GM19240 (cell line): Measurements from ENCODE around the gene CHST11.

Experiments used
- DNase-seq: peaks from one replicate; pipeline ENCODE4 v3.0.0; 2011; ENCODE audit warnings: low spot score; ENCODE audit not compliant: insufficient read length

Gene CHST11

DNA sequence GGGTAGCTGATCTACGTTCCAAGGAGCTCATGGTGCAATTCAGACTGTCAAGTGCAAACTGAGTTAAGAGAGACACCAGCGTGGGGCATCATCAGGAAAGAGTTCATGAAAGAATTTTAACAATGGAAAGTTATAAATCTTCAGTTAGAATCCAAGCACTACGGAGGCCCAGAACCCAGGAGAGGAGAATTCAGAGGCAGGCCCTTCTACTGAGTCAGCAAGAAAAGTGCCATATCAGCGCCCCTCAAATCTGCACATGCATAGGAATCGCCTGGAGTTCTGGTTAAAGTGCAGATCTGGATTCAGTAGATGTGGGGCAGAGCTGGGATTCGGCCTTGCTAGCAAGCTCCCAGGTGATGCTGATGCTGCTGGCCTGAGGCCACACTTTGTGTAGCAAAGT is 45.9 kb downstream of the CHST11 start:
- DNase-seq: no peak

DNA sequence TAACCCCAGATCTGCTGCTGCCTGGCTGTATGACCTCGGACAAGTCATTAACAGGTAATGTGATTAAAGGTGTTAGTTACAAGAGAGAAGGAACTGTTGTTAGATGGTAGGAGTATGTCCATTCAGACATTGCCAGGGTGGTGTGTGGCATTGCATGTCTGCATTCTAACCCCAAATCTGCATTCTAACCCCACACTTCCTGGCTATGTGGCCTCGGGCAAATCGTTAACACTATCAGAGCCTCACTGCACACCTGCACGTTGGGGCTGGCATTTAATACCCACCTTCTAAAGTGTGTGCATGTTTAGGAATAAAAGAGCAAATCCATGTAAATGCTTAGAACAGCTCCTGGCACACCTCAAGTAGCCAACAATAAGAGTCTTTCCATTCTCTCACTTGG is 46.4 kb downstream of the CHST11 start:
- DNase-seq: no peak

DNA sequence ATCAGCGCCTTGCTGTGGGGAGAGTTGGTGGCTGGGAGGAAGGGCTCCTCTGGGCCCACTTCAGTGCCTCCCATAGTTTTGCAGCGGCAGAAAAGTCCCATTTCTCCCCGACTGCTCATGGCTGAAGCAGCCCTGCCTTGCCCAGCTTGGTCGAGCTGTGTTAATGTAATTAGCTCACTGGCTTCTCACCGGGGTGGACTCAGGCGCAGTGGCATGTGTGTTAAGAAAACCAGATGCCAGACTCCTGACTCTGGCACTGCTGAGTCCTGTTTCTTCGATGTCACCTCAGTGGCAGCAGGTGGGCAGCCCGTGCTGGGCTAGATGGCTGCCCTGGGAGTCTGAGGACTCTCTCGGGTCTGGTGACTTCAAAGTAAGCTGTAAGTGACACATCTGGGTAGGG is 47.4 kb downstream of the CHST11 start:
- DNase-seq: no peak

DNA sequence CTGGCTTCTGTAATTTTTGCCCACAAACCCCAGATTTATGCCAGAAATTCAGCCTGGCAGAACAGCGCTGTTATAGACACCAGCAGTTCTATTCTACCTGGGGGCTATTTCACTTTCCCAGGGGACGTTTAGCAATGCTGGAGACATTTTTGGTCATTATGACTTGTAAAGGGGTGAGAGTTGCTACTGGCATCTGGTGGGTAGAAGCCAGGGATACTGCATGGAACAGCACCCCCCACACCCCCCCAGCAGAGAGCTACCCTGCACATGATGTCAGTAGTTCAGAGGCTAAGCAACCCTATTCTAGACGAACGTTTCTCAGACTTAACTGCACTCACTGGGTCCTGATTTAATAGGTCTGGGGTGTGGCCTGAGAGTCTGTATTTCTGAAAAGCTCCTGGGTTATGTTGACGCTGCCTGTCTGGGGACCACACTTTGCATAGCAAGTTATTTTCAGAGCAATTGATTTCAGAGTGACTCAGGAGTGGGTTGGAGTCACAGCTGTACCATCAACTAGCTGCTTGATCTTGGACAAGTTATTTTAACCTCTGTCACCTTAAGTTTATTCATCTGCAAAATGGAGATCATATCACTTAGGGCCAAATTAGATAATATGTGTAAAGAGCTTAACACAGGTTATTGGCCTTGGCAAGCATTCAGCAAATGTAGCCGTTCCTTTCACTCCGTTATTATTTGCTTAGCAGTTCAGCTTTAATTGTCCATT is 48.5 kb downstream of the CHST11 start:
- peak; percentile 65 for DNase-seq

DNA sequence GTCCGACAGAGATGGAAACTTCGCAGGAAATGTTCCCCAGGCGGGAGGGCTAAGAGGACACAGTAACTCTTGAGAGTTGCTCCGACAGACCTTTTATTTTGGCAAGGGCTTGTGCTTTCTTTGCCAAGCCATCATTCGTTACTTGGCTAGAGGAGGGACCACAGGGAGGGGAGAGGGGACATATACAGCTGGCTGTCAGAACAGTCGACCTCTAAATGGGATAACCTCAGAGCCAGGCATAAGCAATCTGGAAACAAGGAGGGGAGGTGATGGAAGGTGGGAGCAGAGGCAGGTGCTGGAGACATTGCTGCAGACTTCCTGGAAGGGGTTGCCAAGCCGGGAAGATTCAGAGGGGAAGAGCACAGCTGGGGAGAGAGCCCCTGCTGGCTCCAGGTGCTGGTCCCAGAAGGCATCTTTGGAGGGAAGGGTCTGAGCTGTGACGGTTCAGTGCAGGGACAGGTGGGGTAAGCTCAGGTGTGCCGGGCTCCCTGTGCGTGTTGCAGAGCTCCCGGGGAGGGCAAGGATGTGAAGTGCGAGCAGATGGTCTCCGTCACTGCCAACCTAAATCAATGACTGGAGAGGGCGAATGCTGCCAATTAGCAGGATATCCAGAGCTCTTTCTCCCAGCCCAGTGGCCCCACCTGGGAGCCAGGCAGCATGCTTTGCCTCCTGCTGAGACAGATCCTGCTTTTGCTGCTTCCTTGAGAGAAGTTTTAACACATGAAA is 50.1 kb downstream of the CHST11 start:
- DNase-seq: no peak

DNA sequence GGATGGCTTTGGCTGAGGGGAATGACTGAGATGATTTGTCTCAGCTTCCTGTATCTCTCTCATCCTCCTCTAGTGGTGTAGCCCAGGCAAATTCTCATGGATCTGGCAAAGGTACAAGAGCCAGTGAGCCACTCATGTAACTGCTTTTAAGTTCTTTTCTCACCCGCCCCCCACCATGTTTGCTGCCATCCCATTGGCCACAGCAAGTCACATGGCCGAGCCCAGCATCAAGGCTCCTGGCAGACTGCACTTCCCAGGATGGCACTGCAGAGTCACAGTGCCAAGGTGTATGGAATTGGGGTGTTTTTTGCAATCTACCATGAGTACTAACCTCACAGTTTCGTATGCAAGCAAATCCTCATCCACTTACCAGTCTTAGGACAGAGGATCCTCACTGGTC is 50.9 kb downstream of the CHST11 start:
- DNase-seq: no peak

DNA sequence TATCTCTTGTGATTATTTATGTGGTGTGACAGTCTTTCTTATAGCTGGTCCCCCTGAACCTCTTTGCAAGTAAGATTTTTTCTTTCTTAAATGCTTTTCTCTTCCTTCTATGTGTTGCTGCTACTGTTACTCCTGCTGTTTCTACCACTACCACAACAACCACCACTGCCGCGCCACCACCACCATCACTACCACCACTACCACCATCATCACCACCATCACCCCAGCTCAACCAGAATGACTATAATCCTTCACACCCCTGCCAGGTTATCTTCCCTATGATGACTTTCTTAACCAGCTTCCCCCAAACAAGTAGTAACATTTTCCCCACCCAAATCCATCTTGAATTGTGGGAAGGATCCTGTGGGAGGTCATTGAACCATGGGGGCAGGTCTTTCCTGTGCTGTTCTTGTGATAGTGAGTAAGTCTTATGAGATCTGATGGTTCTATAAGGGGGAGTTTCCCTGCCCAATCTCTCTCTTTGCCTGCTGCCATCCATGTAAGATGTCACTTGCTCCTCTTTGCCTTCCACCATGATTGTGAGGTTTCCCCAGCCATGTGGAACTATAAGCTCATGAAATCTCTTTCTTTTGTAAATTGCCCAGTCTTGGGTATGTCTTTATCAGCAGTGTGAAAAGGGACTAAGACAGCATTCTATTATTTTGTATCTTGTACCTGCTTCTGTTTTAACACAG is 52.2 kb downstream of the CHST11 start:
- DNase-seq: no peak

DNA sequence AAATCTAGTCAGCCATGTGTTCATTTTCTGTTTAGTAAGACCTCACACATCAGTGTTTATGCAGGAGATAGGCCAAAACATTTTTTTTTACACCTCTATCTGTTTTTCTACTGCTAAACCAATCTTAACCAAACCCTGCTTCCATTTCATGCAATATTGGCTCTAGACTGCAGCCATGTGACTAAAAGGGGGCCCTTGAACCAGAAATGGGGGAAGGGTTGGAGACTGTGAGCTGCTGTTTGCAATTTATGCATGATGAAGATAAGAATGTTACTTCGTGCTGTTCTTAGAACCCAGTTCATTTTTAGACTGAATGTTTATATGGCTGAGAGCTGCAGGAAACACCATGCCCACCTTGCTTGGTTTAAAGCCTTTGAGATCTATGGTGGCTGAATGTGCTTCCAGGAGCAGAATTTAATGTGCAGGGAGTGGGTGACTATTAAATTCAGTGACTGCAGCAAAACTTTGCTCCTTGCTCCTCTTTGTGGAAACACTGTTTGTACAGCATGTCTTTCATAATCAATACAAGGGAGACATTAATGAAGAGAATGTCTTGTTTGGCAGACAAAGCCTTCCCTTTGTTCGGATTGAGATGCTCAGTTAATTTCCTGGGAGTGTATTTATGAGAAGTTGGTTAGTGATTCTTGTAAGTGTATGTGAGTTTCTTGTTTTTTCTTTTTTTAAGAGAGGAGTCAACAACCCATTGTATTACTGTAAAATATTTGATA is 53.6 kb downstream of the CHST11 start:
- DNase-seq: no peak

DNA sequence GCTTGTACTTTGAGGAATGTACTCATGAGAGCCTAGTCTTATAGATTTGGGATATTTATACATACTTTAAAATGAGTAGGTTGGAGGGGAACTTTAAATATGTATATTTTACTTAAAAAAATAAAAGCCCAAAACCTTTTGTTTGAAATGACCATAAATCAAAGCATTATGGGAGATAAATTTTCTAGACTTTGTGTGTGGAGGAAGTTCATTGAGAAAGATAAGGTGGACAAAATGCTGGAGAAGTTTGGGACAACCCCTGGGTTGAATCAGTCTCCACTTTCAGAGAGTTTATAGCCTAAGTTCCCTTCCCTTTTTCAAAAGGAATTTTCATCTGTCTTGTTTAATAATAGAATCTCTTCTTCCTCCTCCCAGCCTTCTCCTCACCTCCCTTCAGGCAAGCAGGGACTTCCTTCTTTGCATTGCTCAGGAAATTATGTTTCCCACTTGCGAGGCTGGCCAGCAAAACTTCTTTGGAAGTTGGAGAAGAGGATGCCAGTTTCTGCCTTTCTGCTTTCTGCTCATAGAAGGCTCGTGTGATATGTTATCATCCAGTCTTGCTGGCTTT is 54.2 kb downstream of the CHST11 start:
- DNase-seq: no peak

DNA sequence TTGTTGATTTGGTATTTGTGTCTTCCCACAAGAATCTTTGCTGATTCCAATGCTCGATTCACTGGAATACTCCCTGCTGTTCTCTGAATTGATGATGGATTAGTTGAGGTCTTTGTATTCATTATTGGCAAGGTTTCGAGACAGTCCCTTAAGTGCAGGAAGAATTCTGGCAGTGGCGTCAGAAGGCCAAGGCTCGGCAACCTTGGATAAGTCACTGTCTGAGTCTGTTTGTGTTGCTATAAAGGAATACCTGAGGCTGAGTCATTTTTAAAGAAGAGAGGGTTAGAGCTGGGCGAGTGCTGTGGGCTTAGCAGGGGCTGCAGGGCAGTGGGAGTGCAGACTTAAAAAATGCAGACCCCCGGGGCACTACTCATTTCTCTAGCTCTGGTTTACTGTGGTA is 56.9 kb downstream of the CHST11 start:
- no peak for DNase-seq

DNA sequence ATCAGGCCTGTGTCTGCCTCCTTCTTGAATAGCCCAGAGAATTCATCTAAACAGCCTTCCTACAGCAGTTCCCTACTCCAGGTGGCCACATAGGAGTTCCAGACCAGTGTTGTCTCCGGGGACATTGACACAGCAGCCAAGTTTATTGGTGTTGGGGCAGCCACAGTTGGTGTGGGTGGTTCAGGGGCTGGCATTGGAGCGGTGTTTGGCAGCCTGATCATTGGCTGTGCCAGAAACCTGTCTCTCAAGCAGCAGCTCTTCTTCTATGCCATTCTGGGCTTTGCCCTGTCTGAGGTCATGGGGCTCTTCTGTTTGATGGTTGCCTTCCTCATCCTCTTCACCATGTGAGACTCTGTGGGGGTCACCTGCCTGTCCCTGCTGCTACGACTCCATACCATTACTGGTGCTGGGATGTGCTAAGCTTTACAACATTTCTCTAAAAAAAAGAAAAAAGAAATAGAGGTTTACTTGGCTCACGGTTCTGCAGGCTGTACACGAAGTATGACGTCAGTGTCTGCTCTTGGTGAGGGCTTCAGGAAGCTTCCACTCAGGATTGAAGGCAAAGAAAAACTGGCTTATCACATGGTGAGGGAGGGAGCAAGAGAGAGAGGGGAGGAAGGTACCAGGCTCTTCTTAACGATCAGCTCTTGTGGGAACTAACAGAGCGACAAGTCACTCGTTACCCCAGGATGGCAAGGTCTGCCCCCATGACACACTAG is 57.5 kb downstream of the CHST11 start:
- DNase-seq: no peak

DNA sequence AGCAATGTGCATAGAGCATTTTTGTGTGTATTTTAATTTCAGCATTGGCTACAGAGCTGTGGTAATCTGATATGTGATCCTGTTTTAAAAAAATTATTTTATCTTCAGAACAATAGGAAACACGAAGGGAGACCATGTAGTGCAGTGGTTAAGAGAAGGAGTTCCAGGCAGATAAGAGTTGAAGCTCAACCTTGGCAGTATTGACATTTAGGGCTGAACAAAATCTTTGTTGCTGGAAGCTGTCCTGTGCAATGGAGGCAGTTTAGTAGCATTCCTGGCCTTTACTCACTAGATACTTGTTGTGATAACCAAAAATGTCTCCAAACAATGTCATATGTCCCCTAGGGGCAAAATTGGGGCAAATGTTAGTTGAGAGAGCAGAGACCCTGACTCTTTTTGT is 59.2 kb downstream of the CHST11 start:
- DNase-seq: no peak

DNA sequence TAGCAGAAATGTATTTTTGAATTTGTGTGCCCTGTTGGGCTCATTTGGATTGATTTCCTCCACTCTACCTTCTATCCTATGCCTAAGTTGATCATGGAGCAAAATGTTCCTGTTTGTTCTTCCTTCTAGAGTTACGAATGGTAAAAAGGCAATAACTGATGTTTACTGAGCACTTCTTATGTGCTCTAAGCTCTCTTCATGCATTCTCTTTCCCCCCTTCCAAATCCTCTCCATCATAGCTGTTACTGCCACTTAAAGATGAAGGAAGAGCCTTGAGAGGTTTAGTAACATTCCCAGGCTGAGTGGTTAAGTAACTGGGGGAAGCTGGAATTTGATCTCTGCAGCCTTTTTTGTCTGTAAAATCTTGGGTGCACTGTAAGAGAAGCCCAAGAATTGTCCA is 60.1 kb downstream of the CHST11 start:
- no peak for DNase-seq

DNA sequence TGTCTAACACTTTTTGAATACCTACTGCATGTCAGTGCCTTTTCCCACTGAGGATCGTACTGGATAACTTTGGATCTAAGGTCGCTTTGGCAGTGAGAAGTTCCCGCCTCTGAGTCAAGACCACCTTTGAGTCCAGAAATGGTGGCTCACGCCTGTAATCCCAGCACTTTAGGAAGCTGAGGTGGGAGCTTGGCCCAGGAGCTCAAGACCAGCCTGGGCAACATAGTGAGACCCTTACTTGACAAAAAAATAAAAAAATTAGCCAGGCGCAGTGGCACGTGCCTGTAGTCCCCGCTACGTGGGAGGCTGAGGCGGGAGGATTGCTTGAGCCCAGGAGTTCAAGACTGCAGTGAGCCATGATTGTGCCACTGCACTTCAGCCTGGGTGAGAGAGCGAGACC is 61.1 kb downstream of the CHST11 start:
- no peak for DNase-seq

DNA sequence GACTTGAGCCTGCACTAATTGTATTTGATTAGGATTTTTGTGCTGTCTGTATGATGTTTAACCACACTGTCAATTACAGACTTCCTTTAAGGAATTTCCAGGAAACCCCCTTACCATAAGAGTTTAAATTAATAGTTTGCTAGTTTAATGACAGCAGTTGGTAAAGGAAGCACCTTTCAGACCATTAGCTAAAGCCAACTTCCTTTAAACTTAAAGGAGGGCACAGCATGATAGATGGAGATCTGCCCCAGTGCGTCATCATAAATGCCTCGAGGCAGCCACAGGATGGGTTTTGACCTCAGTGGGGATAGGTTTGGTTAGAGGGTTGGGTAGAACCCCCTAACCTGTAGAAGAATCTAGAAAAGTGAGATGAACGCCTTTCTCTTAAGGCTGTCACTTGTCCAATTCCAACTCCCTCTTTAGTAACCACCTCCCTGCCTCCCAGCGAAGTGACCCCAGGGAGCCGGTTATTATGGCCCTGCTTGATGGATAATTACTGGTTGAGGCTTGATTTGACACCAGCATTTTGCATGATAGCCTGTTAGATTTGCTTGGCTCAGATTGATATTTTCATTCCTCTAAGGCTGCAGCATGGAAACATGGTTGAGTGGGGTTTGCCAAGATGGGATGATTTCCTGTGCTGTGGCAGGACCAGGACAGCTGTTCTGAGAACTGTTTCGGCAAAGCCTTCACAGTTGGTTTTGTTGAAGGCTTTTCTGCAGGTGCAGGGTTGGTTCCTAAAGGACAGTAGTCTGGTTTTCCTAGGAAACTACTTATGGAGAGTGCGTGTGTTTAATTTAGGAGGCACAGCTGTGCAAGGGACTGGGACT is 62.7 kb downstream of the CHST11 start:
- DNase-seq: no peak

DNA sequence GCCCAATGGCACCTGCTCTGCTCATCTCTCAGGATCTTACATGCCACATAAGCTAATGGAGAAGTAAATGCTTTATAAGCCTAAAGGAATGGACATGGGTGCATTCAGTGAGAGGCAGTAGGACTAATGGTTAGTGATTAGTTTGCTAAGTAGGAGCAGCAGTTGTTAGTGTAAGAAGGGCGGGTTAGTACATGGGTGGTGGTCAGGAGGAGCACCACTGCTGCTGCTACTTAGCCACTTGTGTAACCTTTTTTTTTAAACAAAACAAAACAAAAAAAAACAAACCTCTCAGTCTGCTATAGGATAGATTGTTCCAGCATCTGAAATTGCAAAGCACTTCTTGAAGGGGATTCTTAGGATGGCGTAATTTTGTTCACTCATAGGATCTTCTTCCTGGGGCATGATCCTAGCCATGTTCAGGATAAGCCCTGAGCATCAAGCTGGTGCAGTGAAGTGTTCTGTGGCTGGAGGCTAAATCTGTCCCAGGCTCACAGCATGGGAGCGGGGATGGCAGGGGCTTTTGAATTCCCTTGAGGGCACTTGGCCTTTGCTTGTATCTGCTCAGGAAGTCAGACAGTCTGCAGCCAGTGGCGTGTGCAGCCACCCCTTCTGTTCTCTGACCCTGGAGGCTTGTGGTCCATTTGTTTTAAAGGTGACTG is 63.6 kb downstream of the CHST11 start:
- no peak for DNase-seq

DNA sequence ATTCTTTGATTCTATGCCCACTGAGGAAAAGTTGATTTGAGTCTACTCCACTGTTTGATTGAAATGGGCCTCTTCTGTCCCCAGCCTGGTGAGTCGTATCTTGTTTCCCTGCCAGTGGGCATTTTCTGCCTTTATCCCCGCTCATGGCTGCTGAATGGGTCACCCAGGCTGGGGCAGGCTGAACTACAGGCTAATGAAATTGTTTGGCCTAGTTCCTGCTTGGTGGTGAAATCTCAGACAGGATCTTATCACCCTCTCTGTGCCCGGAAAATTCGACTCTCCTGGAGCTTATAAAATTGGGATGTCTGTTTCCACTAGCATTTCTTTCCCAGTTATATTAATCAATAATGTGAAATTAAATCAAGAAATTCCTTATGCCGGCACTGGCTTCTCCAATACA is 65.0 kb downstream of the CHST11 start:
- DNase-seq: no peak

DNA sequence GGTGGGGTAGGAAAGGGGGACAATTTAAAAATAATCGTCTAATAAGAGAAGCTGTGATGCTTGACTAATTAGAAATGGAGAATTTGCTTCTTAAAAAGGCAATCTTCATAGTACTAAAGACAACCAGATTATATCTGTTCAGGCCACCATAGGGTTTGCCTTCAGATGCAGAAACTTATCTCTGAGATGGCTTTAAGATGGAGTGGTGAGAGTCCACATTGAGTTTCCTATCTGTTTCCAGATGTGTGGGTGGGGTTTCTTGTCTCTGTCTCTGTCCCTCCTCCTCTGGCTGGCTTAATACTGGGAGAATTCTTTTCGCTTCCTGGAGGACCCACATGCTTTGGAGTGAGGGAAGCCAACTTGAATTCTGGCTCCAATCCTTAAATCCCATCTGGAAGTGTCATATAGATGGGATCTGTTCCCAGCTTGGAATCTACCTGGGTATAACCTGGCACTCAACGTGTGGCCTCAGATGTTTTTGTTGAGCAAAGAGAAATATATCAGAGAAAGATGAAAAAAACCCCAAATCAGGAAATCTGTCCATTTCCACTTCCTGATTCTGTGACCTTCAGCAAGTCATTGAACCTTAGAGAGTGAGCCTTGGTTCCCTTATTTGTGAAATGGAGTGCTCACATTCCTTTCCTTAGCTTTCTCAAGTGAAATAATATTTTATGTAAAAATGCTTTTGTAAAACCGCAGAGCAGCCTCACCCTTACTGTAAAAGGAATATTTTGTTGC is 66.4 kb downstream of the CHST11 start:
- DNase-seq: no peak
